ENCODE measurements around the gene CGB1.
A peak's percentile ranks its signal among the peaks of the same experiment; 100 is the strongest.
"Not testable (repeated sequence)": the region's sequence is repeated elsewhere in the genome, so short reads cannot be mapped to it uniquely, and the experiment has no call there.

The CGB1 gene

GRCh38 chr19:49028686-49029085 is 8.0 kb downstream of the CGB1 start:
- not testable (repeated sequence) for H3K4me3 ChIP-seq (ENCODE audit: low read depth, low read length)

GRCh38 chr19:49025599-49025998 is 11.1 kb downstream of the CGB1 start:
- not testable (repeated sequence) for H3K4me3 ChIP-seq (ENCODE audit: low read depth, low read length)

- not testable (repeated sequence) for H3K4me3 ChIP-seq (ENCODE audit: low read depth, low read length)
These were observed 11.6 kb downstream of the CGB1 start for GRCh38 chr19:49025088-49025487.

GRCh38 chr19:49024233-49024632 is 12.5 kb downstream of the CGB1 start, which contains the start of gene CGB3:
Gene CGB3, minus strand, starts transcription at chr19:49024333. Its CDS starts 362 bp downstream, at chr19:49023971.
- H3K4me3 ChIP-seq (ENCODE audit: low read depth, low read length): not testable (repeated sequence)

- TF ChIP-seq CTCF (IDR thresholded peaks at IDR 0.05; ENCODE audit: low read depth, low read length): no peak
- no peak overlapping the region for H3K4me3 ChIP-seq (ENCODE audit: low read depth, low read length)
These were observed 14.6 kb downstream of the CGB1 start for GRCh38 chr19:49022116-49022515.

GRCh38 chr19:49020931-49021895 is 15.5 kb downstream of the CGB1 start:
- no peak for TF ChIP-seq CTCF (IDR thresholded peaks at IDR 0.05; ENCODE audit: low read depth, low read length)
- H3K4me3 ChIP-seq (ENCODE audit: low read depth, low read length): no peak overlapping the region

GRCh38 chr19:49020342-49020741 is 16.4 kb downstream of the CGB1 start:
- H3K4me3 ChIP-seq (ENCODE audit: low read depth, low read length): no peak overlapping the region
- TF ChIP-seq CTCF (IDR thresholded peaks at IDR 0.05; ENCODE audit: low read depth, low read length): no peak

GRCh38 chr19:49019242-49019932 is 17.3 kb downstream of the CGB1 start:
- no peak for TF ChIP-seq CTCF (IDR thresholded peaks at IDR 0.05; ENCODE audit: low read depth, low read length)
- peak overlapping the region; percentile 46 for H3K4me3 ChIP-seq (ENCODE audit: low read depth, low read length)

GRCh38 chr19:49018388-49019241 is 18.1 kb downstream of the CGB1 start:
- H3K4me3 ChIP-seq (ENCODE audit: low read depth, low read length): peak overlapping the region; percentile 54

All from WI38 (cell line).